GM12864 (cell line): Measurements from ENCODE around the gene C2CD4D.

Source experiments
- DNase-seq: peaks from one replicate; pipeline ENCODE4 v3.0.0-alpha.2; 2011; ENCODE audit warnings: low read depth
- H3K4me3 ChIP-seq: 2 replicates; pipeline ENCODE4 v1.5.1; 2011; ENCODE audit warnings: mild to moderate bottlenecking, low read depth, low read length, control low read depth
- TF ChIP-seq, protein P1 (sequence below): IDR thresholded peaks from 2 replicates; pipeline ENCODE4 v1.5.1; 2011; ENCODE audit warnings: low read depth, mild to moderate bottlenecking, moderate library complexity, low read length, control low read depth, inconsistent platforms; ENCODE audit errors: missing control alignments

Gene C2CD4D

DNA sequence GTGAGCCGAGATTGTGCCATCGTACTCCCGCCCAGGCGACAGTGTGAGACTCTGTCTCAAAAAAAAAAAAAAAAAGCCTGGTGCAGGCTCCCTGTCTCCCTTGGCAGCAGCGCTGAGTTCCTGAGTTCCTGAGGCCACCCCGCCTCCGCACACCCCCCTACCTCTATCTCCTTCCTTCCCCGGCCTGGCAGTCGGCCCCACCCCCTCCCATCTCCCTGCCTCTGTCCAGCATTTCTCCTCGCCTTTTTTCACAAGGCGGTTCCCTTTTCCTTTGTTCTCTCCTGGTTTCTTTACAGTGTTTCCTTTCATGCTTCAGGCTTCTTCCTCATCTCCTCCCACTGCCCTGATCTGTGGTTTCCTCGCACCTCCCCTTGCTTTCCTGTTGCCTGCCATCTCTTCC lies 10.7 kb downstream of the C2CD4D start:
- DNase-seq = no peak
- H3K4me3 ChIP-seq = no peak overlapping the region
- TF ChIP-seq, protein P1, sequence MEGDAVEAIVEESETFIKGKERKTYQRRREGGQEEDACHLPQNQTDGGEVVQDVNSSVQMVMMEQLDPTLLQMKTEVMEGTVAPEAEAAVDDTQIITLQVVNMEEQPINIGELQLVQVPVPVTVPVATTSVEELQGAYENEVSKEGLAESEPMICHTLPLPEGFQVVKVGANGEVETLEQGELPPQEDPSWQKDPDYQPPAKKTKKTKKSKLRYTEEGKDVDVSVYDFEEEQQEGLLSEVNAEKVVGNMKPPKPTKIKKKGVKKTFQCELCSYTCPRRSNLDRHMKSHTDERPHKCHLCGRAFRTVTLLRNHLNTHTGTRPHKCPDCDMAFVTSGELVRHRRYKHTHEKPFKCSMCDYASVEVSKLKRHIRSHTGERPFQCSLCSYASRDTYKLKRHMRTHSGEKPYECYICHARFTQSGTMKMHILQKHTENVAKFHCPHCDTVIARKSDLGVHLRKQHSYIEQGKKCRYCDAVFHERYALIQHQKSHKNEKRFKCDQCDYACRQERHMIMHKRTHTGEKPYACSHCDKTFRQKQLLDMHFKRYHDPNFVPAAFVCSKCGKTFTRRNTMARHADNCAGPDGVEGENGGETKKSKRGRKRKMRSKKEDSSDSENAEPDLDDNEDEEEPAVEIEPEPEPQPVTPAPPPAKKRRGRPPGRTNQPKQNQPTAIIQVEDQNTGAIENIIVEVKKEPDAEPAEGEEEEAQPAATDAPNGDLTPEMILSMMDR = no peak

DNA sequence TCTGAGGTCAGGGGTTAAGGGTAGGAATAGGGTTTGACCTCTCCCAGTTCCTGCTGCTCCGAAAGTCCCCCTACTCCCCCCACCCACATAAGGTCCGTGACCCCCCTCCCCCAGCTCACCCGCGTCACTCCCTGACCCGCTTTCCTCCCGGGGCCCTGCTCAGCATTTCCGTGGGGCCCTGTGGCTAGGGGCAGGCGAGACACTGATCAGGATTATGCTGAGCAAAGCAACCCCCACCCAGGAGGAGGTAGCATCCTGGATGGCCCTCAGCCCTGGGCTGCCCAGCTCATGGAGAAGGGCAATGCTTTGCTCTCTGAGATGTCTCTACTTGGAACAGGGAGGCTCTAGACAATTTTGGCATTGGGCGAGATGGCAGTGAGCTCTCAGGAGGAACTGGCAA lies 11.8 kb downstream of the C2CD4D start:
- DNase-seq = no peak
- H3K4me3 ChIP-seq = no peak overlapping the region
- TF ChIP-seq, protein P1 = no peak

DNA sequence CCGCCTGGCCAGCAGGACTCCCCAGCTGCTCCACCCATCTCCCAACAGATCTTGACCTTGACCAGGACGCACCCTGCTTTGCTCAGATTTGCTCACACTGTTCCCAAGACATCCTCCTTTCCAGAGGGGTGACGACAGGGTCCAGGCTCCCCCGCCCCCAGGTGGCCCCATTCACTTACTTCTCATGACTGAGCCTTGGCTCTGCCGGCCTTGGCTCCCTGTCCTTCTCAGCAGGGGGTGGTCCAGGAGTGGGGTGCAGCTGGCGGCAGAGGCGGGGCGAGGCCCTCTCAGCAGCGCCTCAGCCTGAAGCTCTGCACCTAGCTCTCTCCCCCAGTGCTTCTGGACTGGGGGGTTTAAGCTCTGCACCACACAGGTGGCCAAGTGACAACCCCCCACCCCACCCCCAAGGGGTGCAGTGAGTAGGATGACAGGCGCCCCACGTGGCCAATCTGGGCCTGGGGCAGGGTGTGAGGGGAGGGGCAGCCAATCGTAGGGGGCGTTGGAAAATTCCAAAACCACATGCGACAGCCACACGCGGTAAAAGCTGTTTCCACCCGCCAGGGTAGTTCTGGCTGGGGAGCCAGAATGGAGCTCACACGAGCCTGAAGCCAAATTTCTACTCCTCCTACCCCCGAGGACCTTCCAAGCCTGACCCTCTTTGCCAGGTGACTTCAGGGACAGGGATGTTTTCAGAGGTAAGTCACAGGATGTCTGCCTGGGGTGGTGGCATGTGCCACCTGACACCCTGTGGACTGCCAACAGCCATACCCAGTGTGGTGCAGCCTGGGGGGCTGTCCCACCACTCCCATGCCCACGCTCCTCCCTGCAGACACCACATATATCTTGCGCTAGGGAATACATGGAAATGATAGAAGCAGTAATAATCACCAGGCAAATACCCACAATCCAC lies 13.6 kb downstream of the C2CD4D start:
- TF ChIP-seq, protein P1 = no peak
- no peak for DNase-seq
- H3K4me3 ChIP-seq = no peak overlapping the region

DNA sequence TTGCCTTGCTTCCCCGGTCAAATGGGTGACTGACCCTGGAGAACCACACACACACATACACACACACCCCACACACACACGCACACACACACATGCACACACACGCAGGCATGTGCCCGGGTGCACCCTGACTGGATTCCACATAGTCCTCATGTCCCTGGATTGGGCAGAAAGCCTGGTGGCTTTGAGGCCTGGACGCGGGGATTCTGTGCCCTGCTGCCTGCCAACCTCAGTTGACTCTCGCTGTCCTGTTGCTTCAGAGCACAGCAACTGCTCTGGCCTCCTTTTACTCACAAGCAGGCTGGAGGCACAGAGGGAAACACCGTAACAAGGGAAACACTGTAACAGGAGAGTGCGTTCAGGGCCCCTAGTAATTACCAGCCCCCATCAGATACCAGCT lies 14.4 kb downstream of the C2CD4D start:
- TF ChIP-seq, protein P1 = no peak
- DNase-seq = no peak

DNA sequence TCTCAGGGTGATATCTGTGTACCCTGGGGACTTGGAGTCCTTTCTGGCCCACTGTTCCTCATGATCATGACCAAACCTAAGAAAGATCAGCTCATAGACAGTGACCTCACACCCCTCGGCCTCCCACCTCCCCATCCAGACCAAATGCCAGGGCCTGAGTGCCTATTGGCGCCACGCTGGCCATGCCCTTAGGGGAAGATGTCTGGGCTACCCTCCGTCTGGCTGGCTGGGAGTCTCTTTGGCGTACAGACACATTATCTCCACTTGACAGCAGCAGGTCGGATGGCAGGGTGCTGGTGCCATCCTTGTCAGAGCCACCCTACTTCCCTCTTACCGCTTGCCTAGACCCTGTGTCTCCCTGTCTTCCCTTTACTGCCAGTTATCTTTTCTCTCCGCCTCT lies 16.4 kb downstream of the C2CD4D start:
- no peak for DNase-seq
- H3K4me3 ChIP-seq = no peak overlapping the region
- TF ChIP-seq, protein P1 = no peak

More for the DNA sequence above, 14.4 kb downstream of the C2CD4D start:
- H3K4me3 ChIP-seq = no peak overlapping the region

DNA sequence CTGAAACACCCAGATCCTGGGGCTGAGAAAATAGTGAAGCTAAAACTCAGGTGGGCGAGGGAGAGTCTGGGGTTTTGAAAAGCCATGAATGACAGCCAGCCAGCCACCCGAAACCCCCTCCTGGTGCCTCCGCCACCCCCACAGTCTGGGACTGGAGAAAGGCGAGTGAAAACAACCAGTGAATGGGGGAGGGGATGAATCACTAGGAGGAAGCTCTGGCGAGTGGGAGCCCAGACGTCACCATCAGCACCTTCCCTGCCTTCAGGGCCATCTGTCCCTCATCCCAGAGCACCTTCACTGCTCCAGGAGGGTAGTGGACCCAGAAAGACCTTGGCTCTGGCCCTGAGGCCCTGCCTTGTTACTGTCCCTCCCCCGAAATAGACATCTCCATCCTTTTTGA lies 17.2 kb downstream of the C2CD4D start:
- TF ChIP-seq, protein P1 = no peak
- H3K4me3 ChIP-seq = no peak overlapping the region
- no peak for DNase-seq

DNA sequence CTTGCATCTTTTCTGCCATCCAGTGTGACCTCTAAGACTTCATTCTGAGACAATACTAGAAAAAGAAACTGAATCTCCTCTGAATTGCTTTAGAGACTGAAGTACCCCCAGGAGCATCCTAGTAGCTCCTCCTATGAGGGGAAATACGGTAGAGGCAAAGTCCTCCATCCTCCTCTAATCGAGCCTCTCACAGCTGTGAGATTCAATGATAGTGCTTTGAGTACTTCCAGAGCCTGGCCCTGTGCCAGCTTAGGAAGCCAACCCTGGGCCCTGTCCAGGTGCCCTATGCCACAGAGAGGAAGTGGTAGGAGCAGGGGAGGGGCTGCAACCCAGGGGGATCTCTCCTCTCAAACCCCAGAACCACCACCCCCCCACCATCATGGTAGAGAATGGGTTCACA lies 18.7 kb downstream of the C2CD4D start:
- TF ChIP-seq, protein P1 = no peak
- H3K4me3 ChIP-seq = no peak overlapping the region
- no peak for DNase-seq
